AG09319 (cell line): ENCODE results near the gene IFFO2.

Source experiments
- DNase-seq: peaks from one replicate; pipeline ENCODE4 v3.0.0-alpha.2; 2010; ENCODE audit warnings: low read depth; ENCODE audit errors: extremely low read depth
- TF ChIP-seq, protein P1 (sequence below): IDR thresholded peaks from 2 replicates; pipeline ENCODE4 v1.5.1; 2011; ENCODE audit warnings: low read depth, mild to moderate bottlenecking, inconsistent platforms, low read length, moderate library complexity

IFFO2 gene

DNA sequence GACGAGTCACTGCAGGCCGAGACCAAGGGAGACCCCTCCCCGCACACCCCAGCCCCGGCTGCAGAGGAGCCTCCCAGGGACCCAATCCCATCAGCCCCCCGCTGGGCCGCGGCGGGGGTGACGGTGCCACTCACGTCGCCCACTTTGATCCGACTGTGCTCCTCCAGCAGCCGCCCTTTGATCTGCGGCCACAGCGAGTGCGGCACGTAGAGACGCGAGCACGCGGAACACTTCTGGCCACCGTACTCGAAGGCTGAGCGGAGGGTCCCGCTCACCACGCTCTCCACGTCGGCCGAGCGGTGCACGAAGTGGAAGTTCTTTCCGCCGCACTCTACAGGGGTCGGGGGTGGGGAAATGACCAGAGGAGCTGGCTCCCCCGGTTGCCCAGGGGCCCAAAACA is 79.2 kb downstream of the IFFO2 start:
- DNase-seq, result no peak
- TF ChIP-seq, protein P1, sequence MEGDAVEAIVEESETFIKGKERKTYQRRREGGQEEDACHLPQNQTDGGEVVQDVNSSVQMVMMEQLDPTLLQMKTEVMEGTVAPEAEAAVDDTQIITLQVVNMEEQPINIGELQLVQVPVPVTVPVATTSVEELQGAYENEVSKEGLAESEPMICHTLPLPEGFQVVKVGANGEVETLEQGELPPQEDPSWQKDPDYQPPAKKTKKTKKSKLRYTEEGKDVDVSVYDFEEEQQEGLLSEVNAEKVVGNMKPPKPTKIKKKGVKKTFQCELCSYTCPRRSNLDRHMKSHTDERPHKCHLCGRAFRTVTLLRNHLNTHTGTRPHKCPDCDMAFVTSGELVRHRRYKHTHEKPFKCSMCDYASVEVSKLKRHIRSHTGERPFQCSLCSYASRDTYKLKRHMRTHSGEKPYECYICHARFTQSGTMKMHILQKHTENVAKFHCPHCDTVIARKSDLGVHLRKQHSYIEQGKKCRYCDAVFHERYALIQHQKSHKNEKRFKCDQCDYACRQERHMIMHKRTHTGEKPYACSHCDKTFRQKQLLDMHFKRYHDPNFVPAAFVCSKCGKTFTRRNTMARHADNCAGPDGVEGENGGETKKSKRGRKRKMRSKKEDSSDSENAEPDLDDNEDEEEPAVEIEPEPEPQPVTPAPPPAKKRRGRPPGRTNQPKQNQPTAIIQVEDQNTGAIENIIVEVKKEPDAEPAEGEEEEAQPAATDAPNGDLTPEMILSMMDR, result no peak

DNA sequence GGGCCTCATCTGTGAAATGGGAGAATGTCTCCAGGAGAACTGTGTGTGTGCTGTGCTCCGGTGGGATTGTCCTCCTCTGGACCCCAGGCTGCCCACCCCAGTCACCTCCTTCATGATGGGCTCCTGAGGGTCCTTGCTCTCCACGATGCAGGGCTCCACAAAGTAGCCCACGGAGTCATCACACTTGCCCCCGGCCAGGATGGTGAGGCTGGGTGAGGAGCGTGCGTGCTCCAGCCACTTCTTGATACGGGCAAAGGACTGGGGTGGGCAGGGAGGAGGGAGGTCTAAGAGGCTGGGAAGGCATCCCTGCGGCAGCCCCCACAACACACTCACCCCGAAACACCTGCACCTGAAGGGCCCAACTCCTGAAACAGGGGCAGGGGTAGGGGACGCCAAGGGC is 80.3 kb downstream of the IFFO2 start:
- DNase-seq, result no peak
- TF ChIP-seq, protein P1, result no peak

DNA sequence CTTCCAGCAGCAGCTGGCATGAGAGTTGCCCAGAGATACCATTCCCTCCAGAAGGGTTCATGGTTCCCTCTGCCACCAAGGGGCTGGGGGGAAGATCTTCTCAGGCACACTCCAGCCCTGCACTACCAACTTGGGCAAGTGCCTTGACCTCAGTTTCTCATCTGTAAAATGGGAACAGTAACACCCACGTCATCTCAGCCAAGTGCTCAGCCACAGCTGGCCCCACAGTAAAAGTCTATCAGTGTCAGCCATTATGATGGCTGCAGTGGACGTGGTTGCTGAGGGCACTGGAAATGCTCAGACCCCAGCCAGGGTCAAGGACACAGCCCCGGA is 80.7 kb downstream of the IFFO2 start:
- no peak for DNase-seq
- TF ChIP-seq, protein P1, result no peak

DNA sequence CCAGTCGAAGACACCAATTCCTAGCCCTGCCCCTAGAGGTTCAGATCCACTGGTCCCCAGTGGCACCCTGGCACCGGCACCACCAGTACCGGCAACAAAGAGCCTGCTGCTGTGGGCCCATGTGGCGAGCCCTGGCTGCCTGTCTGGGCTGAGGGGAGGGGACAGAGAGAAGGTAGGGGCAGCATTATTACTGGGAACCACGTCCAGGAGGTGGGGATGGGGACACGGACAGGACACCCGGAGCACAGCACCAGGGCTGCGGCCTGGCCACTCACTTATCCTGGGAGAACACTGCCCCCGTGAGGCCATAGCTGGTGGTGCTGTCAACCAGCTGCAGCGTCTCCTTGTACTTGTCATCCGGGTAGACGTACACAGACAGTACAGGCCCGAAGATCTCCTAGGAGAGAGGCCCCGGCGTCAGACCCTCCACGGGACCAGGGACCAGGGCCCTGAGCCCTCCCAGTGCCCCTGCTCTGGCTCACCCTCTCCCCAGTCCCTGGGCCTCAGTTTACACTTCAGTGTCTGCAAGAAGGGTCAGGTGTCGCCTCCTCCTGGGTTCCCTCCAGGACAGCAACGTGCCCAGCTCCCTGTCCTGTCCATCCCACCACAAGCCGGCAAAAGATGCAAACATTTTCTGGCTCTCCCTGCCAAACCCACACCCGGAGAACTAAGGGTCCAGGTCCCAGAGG is 81.2 kb downstream of the IFFO2 start:
- TF ChIP-seq, protein P1, result peak; percentile 86
- peak; percentile 56 for DNase-seq

DNA sequence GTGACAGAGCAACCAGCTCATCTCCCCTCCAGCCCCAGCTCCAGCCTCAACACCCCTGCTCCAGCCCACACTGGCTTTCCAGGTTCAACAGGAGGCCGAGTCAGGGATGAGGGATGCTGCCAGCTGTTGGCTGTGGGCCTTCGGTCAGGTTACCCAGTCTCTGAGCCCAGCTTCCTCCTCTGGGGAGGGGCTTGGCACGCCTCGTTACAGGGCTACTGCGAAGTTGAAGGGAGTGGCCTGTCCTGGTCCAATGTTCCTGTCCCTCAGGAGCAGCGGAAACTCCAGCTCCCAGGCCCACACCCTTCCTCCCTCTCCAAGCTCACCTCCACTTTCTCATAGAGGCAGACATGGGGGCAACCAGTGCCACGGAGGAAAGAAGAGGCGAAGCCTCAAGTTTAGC is 81.9 kb downstream of the IFFO2 start:
- TF ChIP-seq, protein P1, result no peak
- DNase-seq, result no peak

DNA sequence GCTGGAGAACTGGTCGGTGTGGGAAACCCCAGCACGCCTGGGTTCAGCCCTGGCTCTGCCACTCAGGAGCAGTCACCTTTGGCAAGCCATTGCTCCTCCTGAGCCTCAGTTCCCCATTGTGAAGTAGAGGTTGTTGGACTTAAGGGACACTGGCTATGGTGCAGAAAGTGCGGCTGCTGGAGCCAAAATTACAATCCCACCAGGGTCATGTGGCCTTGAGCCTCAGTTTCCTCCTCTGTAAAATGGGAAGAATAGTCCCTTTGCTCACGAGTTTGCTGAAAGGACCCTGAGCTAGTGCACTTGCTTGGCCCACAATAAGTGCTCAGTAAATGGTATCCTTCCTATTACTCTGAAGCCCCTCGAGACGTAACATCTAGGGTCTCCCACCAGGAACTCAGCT is 82.4 kb downstream of the IFFO2 start:
- TF ChIP-seq, protein P1, result no peak
- DNase-seq, result no peak

DNA sequence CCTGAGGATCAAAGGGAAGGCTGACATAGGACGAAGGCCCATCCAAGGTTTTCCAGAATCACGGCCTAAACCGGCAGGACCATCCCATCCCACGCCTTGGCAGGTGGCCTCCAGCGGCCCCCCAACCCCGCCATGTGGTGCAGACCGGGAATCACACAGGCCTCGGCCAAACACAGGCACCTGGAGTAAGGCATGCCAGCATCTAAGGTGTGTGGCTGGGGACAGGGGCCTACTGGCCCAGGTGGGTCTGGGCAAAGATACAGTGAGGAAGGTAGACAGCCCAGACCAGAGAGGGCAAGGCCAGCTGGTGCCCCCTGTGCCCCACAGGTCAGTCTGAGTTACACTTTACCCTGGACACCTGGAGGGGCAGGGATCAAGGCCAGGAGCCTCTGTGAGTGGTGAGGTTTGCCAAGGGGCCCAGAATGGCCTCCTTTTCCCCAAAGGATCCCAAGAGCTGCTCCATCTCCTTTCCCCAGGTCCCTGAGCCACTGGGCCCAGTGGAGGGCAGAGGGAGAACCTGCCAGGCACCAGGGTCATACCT is 84.3 kb downstream of the IFFO2 start:
- TF ChIP-seq, protein P1, result no peak
- DNase-seq, result no peak
